ENCODE results near the gene SLC18A2.
"Not testable (repeated sequence)": the region's sequence is repeated elsewhere in the genome, so short reads cannot be mapped to it uniquely, and the experiment has no call there.

The SLC18A2 gene

DNA sequence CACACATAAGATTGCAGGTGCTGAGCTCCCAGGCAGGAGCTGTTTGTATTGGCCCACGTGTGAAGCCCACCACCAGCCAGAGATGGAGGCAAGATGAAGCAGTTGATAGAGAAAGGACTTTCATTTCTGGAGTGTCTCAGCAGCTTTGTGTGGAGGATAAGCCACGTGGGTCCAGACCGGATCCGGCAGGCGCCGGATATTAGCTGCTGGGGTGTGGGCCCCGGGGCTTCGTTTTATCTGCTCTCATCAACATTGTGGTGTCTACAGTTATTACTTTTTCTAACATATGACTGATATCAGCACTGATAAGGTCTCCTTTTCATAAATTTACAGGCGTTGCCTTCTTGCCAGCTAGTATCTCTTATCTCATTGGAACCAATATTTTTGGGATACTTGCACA, 25.5 kb downstream of the SLC18A2 start:
- DNase-seq, result no peak

DNA sequence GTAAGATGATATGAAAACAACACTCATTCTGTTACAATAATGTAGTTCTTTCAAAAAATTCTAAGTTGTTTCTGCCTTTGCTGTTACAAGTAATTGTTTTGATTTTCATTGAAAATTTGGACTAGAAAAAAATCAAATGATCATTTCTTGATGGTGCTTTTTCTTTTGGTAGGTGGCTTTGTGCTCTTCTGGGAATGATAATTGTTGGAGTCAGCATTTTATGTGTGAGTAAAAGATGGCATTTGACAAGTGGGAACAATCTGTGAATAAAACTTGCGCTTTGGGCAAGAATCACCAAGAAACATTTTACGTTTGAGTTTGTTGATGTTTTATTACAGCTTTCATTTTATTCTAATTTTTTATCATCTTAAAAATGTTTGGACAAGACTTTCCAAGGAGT, 25.9 kb downstream of the SLC18A2 start:
- no peak for DNase-seq

DNA sequence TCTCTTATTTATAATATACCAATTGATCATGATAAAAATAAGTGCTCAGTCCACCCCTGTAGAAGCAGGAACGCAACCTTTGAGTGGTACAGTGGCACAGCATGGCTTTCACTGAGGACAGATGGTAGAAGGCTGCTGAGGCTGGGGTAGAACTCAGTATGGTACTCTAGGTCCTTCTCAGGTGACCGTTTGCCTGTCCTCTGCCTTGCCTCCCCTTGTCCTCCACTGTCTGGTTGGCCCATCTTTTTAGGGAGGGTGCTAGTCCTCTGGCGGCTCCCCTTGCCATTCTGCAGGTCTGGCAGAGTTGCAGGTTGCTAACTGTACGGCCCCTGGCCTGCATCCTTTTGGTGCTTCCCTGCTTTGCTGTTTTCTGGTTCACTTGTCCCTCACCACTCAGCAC, 27.3 kb downstream of the SLC18A2 start:
- no peak for DNase-seq

DNA sequence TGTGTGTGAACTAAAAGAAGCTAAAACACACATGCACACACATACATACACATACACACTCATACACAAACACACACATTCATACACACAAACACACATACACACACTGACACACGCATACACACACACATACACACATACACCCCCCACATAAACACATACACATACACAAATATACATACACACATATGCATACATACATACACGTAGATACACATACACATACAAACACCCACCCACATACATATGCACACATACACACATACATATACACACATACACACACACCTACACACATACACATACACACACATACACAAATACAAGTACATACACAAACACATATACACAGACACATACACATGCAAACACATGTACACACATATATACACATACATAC, 28.0 kb downstream of the SLC18A2 start:
- DNase-seq, result no peak

DNA sequence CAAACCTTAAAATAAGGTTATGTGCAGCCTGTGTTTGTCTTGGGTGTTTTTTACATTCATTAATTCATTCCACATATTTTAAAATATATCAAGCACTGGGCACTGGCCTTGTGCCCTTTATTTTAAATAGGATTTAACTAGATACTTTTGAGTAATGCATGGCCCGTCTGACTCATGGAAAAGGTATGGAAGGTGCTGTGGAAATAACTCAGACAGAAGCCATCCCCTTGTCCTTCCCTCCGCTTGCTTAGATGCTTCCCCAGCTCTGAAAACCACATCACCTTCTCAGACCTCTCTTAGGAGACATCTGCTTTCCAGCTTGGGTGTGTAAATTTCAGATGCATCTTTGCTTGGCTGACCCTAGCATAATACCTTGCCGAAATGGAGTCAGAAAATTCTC, 30.5 kb downstream of the SLC18A2 start:
- DNase-seq, result no peak

DNA sequence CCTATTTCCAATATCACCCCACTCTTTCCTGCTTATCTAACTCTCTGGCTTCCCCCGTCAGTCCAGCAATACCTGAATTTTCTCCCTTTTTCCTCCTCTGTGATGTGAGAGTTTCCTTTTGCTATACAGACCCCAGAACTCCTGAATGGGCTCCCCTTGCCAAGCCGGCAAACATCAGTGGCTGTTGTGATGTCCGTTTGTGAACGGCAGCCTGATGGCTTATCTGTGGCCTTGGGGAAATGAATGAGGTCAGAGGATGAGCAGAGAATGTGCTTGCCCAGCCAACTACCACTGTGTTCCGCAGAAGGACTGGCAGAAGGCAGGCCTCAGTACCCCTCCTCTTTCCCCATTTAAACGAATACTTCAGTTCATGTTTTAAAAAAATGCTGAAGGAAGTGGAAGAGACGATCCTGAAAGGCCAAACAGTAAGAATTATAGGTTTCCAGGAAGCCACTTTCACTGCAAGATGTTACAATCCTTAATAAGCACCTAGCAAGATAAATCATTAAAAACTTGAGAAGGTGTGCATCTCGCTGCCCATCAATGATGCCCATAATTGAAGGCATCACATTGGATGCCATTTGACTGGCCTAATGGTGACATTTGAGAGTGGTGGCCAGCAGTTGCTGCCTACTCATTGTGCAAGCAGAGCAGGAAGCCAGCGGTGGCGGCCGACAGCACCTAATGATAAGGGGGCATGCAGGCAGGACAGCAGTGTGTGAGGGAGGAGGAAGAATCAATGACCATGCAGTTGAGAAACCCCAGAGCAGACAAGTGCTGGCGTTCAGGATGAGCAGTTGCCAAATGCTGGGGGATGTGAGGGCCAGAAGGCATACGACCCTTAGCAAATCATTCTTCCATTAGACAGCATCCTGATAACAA, 31.5 kb downstream of the SLC18A2 start:
- DNase-seq, result no peak

DNA sequence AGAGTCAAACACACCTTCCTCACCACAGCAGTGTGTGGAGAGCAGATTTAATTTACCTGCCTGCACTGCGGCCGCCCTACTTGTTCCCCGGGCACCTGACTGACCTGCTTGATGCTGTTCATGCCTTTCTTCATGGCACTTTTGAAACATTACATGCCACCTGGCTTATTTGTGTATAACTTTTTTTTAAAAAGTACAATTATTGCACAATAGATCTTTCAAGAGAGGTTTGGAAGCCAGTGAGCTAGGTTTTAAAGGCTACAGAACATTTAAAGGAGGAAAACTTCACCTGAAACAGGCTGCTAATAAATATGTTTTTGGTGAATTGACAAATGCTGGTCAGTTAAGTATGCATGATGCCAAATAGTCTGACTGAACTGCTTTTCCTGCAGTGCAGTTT, 33.1 kb downstream of the SLC18A2 start:
- no peak for DNase-seq

DNA sequence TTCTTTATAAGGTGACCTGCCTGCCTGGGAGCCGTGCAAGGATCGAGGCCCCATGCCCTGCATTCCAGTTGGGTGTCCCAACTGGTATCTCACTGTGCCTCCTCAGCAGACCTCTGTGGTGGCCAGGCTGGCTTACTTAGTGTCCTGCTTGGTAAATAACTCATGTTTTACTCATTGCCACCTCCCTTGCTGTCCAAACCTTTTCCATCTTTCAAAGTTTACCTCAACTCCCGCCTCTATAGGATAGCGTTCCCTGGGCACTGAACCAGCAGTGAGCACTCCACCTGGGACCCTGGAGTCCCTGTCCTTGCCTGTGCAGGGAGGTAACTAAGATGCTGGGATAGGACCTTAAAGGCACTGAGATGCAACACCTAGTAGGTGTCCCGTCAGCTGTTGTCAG, 33.6 kb downstream of the SLC18A2 start:
- DNase-seq, result no peak

DNA sequence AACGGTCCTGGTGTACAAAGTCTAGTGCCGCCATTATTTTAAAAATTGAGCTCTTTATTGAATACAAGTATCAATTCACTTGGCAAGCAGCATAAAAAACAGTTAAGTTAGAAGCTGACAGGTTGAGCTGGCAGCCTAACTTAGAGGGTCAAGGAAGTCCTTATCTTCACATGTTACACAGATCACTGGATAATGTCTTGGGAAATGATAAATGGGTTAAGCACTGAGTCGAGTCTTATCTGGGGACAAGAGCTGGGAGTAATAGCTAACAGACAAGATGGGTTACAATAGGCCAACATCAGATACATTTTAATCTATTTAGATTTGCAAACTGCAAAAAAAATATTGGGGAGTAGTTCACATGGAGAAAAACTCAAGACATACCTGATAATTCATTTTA, 34.2 kb downstream of the SLC18A2 start:
- DNase-seq, result no peak

DNA sequence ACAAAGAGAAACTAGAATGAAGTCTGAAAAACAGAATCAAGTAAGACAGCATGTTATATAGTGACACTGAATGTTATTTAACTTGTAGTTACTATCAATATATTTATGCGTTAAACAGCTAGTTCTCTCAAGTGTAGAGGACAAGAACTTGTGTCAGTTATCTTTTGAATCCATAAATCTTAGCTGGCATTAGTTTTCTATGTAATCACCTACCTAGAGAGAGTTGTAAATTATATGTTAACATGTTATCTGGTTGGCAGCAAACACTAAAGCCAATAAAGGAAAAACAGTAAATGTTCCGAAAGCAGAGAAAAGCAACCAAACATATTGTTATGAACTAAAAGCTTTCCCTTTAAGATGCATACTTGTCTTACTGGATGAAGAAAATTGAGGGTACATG, 36.8 kb downstream of the SLC18A2 start:
- no peak for DNase-seq

DNA sequence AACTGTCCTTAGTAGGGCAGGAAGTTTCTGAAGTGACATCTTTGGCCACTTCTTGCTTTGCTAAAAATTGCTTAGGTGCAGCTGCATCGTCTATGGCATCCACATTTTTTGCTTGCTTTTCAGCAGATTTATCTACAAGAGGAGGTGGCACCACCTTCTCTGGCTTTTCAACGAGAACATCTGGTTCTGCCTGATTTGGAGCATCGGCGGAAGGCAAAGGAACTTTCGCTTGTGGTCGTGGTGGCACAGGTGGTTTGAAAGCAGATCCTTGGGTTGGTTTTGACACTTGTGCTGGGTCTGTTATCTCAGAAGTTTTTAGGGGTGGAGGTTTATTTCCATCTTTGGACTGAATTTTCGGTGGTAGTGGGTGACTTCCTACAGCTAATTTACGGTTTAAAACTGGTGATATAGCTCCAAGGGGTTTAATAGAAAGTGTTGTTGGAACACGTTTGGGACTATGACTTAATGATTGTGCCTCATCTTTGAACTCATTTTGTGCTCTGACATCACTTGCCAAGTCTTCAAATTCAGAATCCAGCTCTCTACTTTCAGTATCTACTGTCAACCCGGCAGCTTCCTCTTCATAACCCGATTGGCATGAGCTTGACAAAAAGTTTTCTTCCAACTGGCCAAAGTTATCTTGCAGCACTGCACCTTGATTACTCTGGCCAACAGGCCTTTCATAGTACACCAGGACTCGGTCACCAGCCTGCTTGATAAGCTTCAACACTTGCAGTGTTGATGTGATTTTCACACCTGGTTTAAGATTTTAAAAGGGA, 44.0 kb downstream of the SLC18A2 start:
- DNase-seq, result no peak

DNA sequence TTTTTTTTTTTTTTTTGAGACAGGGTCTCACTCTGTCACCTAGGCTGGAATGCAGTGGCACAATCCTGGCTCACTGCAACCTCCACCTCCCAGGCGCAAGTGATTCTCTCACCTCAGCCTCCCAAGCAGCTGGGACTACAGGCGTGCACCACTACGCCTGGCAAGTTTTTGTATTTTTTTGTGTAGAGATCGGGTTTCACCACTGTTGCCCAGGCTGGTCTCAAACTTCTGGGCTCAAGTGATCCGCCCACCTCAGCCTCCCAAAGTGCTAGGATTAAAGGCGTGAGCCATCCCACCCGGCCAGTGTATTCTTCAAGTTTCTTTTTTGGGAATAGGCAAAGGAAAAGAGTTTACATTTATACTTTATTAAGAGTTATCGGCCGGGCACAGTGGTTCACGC, 50.0 kb downstream of the SLC18A2 start:
- DNase-seq, result not testable (repeated sequence)

DNA sequence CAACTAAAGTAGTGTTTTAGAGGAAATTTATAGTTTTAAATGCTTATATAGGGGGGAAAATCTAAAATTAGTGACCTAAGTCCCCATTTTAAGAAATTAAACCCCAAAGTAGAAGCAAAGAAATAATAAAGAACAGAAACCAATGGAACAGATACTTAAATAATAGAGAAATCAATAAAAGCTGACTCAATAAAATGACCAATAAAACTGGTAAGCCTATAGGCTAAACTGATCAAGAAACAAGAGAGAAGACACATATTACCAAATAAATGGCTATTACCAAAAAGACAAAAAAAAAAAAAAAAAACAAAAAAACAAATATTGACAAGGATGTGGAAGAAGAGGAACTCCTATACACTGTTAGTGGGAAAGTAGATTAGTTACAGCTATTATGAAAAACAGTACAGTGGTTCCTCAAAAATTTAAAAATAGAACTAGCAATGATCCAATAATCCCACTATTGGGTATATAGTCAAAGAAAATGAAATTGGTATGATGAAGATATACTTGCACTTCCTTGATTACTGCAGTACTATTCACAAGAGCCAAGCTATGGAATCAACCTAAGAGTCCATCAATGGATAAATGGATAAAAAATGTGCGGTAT, 53.2 kb downstream of the SLC18A2 start:
- no peak for DNase-seq

DNA sequence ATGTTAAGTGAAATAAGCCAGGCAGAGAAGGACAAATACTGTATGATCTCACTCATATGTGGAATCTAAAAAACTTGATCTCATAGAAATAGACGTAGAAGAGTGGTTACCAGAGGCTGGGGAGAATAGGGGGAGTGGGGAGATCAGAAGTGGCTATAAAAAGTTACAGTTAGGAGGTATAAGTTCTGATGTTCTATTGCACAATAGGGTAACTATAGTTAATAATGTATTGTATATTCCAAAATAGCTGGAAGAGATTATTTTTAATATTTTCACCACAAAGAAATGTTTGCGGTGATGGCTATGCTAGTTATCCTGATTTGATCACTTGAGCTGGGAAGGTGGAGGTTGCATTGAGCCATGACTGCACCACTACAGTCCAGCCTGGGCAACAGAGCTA, 53.8 kb downstream of the SLC18A2 start:
- no peak for DNase-seq

DNA sequence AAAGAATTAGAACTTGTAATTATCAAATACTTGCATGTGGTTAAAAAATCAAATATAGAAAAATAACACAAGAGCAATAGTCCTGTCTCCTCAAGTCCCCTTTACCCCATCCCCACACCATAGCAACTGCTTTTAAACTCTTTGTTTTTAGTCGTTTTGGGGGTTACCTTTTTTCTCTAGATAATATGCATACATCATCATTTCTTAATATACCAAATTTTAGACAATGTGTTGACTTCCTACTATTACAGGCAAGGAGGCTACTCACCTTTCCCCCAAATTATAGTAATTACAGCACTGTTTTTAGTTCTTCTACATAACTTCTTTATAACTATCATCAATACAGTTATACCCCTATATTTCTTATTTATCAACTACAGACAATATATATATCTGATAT, 57.3 kb downstream of the SLC18A2 start:
- DNase-seq, result no peak

DNA sequence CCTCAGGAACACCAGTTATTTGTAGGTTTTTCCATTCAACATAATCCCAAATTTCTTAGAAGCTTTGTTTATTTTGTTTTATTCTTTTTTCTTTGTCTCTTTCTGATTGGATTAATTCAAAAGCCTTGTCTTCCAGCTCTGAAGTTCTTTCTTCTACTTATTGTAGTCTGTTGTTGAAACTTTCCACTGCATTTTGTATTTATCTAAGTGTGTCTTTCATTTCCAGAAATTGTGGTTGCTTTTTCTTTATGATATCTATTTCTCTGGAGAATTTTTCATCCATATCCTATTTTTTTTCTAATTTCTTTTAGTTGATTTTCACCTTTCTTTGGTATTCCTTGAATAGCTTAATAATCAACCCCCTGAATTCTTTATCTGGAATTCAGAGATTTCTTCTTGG, 58.5 kb downstream of the SLC18A2 start:
- no peak for DNase-seq

DNA sequence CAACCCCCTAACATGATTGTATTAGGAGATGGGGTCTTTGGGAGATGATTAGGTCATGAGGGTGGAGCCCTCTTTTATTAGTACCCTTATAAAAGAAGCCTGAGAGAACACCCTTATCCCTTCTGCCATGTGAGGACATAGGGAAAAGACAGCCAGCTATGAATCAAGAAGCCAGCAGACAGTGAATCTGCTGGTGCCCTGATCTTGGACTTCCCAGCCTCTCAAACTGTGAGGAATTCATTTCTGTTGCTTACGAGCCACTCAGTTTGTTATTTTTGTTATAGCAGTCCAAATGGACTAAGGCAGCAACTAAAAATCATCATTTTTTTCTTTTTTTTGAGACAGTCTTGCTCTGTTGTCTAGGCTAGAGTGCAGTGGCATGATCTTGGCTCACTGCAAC, 59.8 kb downstream of the SLC18A2 start:
- no peak for DNase-seq

DNA sequence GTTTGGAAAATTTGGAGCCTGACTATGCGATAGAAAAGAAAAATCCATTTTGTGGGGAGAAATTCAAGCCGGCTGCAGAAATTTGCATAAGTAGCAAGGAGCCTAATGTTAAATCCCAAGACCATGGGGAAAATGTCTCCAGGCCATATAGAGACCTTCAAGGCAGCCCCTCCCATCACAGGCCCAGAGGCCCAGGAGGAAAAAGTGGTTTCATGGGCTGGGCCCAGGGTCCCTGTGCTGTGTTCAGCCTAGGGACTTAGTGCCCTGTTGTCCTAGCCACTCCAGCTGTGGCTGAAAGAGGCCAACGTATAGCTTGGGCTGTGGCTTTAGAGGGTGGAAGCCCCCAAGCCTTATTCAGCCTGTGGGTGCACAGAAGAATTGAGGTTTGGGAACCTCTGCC, 62.5 kb downstream of the SLC18A2 start:
- DNase-seq, result not testable (repeated sequence)

DNA sequence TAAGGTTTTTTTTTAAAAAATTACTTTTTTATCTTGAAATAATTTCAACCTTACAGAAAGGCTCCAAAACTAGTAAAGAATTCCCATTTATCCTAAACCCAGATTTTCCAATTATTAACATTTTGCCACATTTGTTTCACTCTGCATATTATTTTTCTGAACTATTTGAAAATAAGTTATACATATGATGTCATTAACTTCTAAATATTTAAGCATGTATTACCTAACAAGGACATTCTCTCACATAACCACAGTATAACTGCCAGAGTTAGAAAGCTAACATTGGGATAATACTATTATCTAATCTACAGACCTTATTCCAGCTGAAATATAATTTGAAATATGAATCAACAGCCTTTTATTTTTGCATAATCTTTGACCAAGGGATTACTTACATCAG, 65.8 kb downstream of the SLC18A2 start:
- DNase-seq, result no peak

DNA sequence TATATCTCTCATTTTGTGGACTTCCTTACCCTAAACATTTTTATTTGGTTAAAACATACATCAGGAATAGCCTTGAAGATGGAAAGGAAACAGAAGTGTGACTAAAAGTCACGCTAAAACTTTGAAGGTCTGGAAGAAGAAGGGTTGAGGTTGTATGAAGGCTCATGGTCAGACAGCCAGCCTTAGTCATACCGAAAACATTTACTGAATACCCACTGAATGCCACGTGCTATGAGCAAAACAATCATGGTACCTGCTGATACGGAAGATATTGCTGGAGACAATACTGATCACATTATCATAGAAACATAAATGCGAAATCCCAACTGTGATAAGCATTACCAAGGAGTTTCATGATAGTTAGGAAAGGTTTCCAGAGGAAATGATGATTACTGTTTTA, 70.3 kb downstream of the SLC18A2 start:
- no peak for DNase-seq

DNA sequence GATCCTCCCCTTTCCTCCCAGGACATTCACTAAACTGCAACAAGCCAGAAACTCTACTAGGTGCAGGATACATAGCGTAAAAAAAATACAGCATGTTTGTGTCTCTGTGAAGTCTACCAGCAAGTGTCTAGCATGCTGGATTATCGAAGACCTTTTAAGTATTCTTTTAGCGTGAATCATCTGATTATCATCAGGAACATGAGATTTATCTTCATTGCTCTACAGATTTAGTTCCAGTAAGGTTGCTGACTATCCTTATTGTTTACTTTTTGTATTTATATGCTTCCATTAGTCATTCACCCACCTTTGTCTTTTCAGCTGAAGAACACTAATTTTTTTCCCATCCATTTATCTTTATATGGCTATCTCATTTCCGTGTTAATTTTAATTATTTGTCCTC, 71.5 kb downstream of the SLC18A2 start:
- no peak for DNase-seq

DNA sequence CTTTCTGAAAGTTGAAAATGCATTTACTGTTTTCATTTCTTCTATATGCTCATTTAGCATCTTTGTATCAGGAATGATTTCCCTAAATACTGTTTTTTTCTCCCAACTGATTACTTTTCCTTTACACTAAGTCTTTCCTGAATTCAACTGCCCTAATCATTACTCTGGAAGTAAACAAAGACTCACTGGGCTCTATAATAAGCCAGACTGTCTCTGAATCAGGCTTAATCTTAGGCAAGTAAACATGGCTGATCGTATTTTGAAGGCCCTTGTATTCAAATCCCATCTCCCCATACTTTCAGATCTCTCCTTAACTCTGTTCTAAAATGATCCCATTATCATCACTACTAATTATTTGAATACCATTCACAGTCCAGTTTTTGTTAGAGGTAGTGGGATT, 72.7 kb downstream of the SLC18A2 start:
- no peak for DNase-seq

DNA sequence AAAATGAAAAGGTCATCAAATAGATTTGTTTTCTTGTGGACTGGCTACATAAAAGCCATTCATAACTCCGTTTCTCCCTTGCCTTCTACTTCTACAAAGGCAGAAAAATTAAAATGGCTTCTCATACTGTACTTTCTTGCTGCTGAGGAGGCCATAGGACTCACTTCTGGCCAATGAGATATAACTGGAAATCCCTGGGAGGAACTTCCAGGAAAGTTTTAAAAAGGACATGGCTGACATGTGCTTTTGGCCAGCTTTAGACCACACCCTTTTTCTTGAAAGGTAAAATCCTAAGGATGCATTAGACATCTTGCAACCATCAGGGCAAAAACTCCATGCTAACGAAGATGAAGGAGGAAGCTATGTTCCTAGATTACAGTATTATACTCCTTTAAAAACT, 75.8 kb downstream of the SLC18A2 start:
- no peak for DNase-seq

DNA sequence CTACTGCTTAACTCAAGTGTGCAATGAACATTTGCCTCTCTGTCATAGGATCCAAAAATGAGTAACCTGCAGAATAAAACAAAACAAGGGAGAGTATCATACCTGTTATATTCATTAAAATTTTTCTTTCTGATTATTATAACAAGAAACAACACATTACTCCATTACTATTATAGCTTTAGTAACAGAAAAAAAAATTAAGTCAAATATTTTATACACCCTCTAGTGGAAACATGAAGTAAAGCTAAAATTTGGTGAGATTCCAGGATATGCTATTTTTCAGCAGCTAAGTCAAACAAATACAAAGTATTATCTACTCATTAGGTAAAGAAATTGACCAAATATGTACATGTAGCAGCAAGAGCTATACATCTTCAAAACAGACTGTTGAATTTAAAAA, 78.0 kb downstream of the SLC18A2 start:
- peak; percentile 9 for DNase-seq

Data from DMS53 (cell line).